Astrocyte of the spinal cord (primary cell): ENCODE measurements around the gene DMRT1.

Source experiments
- DNase-seq: peaks from one replicate; pipeline ENCODE4 v3.0.0; 2011; ENCODE audit warnings: low read depth, low spot score
- H3K4me3 ChIP-seq: 2 replicates; pipeline ENCODE4 v1.5.1; 2011; ENCODE audit warnings: low read depth, mild to moderate bottlenecking, low read length, moderate library complexity
- in situ Hi-C: cut with HindIII; loops from 2 replicates; pipeline ENCODE4 v1.10.0; 2017; ENCODE audit warnings: low sequenced_read_pairs
- TF ChIP-seq, protein P1 (sequence below): IDR thresholded peaks from 2 replicates; pipeline ENCODE4 v1.5.1; 2012; ENCODE audit warnings: low read depth, mild to moderate bottlenecking, low read length, inconsistent platforms

Gene DMRT1

DNA sequence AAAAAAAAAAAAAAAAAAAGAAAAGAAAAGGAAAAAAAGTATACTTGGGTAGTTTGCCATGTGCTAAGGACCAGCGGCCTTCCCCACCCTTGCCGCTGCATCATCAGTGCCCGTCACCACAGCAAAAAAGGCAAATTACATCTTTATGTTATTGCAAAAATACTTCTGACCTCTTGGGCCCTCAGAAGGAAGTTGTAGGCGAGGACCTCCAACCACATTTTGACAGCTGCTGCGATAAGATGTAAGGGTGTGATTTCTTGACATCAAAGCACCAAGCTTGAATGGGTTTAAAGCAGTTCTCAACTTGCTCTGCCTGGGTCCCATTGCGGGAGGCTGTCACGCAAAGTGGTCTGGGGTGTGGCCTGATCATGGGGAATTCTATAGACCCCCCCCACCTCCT lies 39.2 kb downstream of the DMRT1 start:
- H3K4me3 ChIP-seq: no peak overlapping the region
- in situ Hi-C loops: no loop called here
- TF ChIP-seq, protein P1, sequence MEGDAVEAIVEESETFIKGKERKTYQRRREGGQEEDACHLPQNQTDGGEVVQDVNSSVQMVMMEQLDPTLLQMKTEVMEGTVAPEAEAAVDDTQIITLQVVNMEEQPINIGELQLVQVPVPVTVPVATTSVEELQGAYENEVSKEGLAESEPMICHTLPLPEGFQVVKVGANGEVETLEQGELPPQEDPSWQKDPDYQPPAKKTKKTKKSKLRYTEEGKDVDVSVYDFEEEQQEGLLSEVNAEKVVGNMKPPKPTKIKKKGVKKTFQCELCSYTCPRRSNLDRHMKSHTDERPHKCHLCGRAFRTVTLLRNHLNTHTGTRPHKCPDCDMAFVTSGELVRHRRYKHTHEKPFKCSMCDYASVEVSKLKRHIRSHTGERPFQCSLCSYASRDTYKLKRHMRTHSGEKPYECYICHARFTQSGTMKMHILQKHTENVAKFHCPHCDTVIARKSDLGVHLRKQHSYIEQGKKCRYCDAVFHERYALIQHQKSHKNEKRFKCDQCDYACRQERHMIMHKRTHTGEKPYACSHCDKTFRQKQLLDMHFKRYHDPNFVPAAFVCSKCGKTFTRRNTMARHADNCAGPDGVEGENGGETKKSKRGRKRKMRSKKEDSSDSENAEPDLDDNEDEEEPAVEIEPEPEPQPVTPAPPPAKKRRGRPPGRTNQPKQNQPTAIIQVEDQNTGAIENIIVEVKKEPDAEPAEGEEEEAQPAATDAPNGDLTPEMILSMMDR: no peak
- DNase-seq: no peak

DNA sequence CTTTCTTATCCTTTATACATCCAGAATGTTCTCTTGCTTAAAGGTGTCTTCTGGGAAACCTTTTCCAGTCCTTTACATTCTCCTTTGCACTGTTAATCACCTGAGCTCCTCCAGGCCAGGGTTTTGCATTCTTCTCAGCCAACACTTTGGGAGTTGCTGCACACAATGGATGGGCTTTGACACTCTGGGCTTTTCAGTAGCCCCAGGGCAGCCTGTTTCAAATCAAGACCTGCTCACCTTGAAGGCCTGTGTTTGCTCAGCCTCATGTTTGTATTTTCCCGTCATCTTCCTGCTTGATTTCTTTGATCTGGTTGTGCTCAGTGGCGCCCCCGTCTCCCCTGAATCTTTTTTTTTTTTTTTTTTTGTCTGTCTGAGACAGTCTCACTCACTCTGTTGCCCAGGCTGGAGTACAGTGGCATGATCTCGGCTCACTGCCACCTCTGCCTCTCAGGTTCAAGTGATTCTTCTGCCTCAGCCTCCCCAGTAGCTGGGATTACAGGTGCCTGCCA lies 41.0 kb downstream of the DMRT1 start:
- in situ Hi-C loops: no loop called here
- no peak overlapping the region for H3K4me3 ChIP-seq
- DNase-seq: no peak
- TF ChIP-seq, protein P1: no peak

DNA sequence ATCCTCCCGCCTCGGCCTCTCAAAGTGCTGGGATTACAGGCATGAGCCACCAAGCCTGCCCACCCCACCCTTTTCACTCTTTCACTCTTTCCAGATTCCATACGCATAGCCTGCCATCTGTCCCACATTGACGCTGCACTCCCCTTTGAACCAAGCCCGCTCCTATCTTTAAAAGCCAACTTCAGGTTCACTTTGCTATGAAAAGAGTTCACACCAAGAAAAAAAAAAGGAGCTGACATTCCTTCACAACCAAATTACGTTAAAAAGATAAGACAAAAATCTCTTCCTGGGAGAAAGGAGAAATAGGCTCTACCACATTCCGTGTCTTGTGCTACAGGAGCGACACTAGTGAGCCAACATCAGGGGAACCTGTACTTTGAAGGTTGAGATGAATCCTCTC lies 41.5 kb downstream of the DMRT1 start:
- no peak overlapping the region for H3K4me3 ChIP-seq
- in situ Hi-C loops: no loop called here
- TF ChIP-seq, protein P1: no peak

DNA sequence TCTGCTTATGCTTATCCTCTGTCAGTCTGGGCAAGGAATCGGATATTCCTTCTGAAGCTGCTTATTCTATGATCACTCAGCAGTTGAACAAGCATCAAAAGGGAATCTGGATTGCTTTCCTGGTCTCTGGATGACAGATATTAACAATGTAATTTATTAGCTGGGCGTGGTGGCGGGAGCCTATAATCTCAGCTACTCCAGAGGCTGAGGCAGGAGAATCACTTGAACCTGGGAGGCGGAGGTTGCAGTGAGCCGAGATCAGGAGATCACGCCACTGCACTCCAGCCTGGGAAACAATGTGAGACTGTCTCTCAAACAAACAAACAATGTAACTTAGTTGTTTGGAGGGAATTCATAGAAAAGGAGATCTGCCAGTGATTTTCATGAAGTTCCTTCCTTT lies 45.4 kb downstream of the DMRT1 start:
- in situ Hi-C loops: no loop called here
- no peak overlapping the region for H3K4me3 ChIP-seq
- TF ChIP-seq, protein P1: no peak
- no peak for DNase-seq

More for the DNA sequence above, 41.5 kb downstream of the DMRT1 start:
- DNase-seq: no peak

DNA sequence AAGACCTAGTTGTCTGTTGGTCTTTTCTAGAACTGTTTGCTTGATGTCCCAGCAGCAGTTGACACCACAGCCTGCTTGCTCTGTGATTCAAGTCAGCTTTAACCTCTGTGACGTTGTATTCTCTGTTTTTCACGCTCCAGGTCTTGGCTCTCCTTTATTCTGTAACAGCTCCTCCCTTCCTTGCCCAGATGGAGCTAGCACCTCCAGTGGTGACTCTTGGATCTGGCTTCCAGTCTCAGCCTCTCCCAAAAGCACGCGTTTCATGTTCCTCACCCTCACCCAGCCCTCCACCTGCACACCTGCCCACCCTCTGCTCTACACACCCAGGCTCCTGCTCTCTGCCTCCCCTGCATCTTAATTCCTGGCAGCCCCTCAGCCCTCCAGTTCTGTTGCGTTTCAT lies 50.6 kb downstream of the DMRT1 start:
- TF ChIP-seq, protein P1: peak; percentile 8
- in situ Hi-C loops: no loop called here
- H3K4me3 ChIP-seq: no peak overlapping the region
- no peak for DNase-seq

DNA sequence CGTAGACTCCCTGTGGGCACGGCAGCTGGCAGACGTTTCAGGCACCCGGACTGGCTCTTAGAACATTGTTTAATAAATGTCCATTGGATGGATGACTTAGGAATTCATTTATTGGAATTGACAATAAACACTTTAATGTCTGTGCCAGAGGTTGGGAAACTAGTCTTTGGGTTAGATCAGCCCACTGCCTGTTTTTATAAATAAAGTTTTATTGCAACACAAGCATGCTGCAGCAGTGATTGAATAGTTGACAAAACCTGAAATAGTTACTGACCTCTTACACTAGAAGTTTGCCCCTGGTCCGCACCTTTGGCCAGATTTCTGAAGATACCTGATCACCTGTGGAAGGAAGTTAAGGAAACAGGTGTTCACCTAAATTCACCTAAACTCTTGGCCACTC lies 51.6 kb downstream of the DMRT1 start:
- H3K4me3 ChIP-seq: no peak overlapping the region
- TF ChIP-seq, protein P1: no peak
- DNase-seq: no peak
- in situ Hi-C loops: no loop called here
